Keratinocyte (primary cell): ENCODE data around the gene GPC5. TPM values are rescaled to one million over a fixed set of nuclear protein-coding genes. Genes with fewer than 3 reads are reported as not detected.

Experiments used
- DNase-seq: peaks from one replicate; pipeline ENCODE4 v3.0.0-alpha.2; 2011; ENCODE audit warnings: low read depth, missing footprints, low spot score
- FAIRE-seq: peaks from 2 replicates; lab custom pipeline; 2011; peaks lifted over from hg19 to GRCh38; lab: Jason Lieb, UNC
- H2AFZ ChIP-seq: 2 replicates; pipeline ENCODE4 v1.6.0; 2012; ENCODE audit warnings: low read length, control low read depth, inconsistent platforms; ENCODE audit not compliant: control insufficient read depth
- H3K27ac ChIP-seq: 2 replicates; pipeline ENCODE4 v1.5.1; 2011; ENCODE audit warnings: low read length; ENCODE audit not compliant: control insufficient read depth, insufficient read depth
- H3K27me3 ChIP-seq: 3 replicates; pipeline ENCODE4 v1.6.0; 2011; ENCODE audit warnings: low read length; ENCODE audit not compliant: control insufficient read depth, insufficient read depth; ENCODE audit errors: extremely low read depth
- H3K36me3 ChIP-seq, 2 experiments: 2 replicates in 1 of 2; 3 replicates in 1 of 2; pipeline ENCODE4 v1.5.1; 2011; ENCODE audit warnings: low read length in 2 of 2, mild to moderate bottlenecking in 1 of 2; ENCODE audit not compliant: control insufficient read depth in 2 of 2, insufficient read depth in 2 of 2; ENCODE audit errors: extremely low read depth in 1 of 2
- H3K4me1 ChIP-seq: 3 replicates; pipeline ENCODE4 v1.5.1; 2011; ENCODE audit warnings: low read length; ENCODE audit not compliant: control insufficient read depth, insufficient read depth; ENCODE audit errors: extremely low read depth
- H3K4me2 ChIP-seq: 3 replicates; pipeline ENCODE4 v1.6.0; 2011; ENCODE audit warnings: low read depth, low read length; ENCODE audit not compliant: control insufficient read depth, insufficient read depth; ENCODE audit errors: extremely low read depth
- H3K4me3 ChIP-seq, 3 experiments: fragments of 200-600 bp in 1 of 3; sonication (generic) in 1 of 3; 2 replicates in 2 of 3; 3 replicates in 1 of 3; pipeline ENCODE4 v1.5.1; 2011 to 2016; ENCODE audit warnings: low read length in 3 of 3, mild to moderate bottlenecking in 3 of 3, control low read depth in 2 of 3, inconsistent platforms in 1 of 3, low read depth in 1 of 3, mixed read lengths in 1 of 3, mixed run types in 1 of 3, moderate library complexity in 1 of 3; ENCODE audit not compliant: control insufficient read depth in 2 of 3, insufficient read depth in 2 of 3; ENCODE audit errors: extremely low read depth in 1 of 3
- H3K79me2 ChIP-seq: 2 replicates; pipeline ENCODE4 v1.6.0; 2012; ENCODE audit warnings: low read length; ENCODE audit not compliant: control insufficient read depth, insufficient read depth
- H3K9ac ChIP-seq: 3 replicates; pipeline ENCODE4 v1.6.0; 2011; ENCODE audit warnings: low read length; ENCODE audit not compliant: control insufficient read depth, insufficient read depth; ENCODE audit errors: extremely low read depth
- H3K9me1 ChIP-seq: 3 replicates; pipeline ENCODE4 v1.6.0; 2011; ENCODE audit warnings: low read length; ENCODE audit not compliant: control insufficient read depth, insufficient read depth; ENCODE audit errors: extremely low read depth
- H3K9me3 ChIP-seq: 2 replicates; pipeline ENCODE4 v1.5.1; 2012; ENCODE audit warnings: low read depth, low read length; ENCODE audit not compliant: control insufficient read depth
- H4K20me1 ChIP-seq: 3 replicates; pipeline ENCODE4 v1.6.0; 2011; ENCODE audit warnings: low read length; ENCODE audit not compliant: control insufficient read depth, insufficient read depth; ENCODE audit errors: extremely low read depth
- EZH2 ChIP-seq: IDR thresholded peaks from one replicate; pipeline ENCODE4 v1.6.1; 2012; ENCODE audit warnings: inconsistent platforms, mild to moderate bottlenecking, low read length, moderate library complexity
- dilution Hi-C: fragments of 300-500 bp; cut with MboI; formaldehyde crosslinking; loops from one replicate; pipeline ENCODE4 v1.7.0; 2020; ENCODE audit warnings: low sequenced_read_pairs; ENCODE audit not compliant: extremely low pct_ligation_motif_present
- polyA plus RNA-seq, 5 experiments: library from polyadenylated mRNA; depleted of rRNA in 3 of 5; stranded (reverse) in 3 of 5; stranded (forward) in 1 of 5; unstranded in 1 of 5; fragments of >200 nt; gene quantifications; 1 replicate in 1 of 5; 2 replicates in 3 of 5; 3 replicates in 1 of 5; pipeline versions ENCODE4 v1.2.1 to v1.2.3, GENCODE V29; 2011 to 2012; ENCODE audit warnings: missing spikeins in 2 of 5, low read depth in 1 of 5, low replicate concordance in 1 of 5
- TF ChIP-seq, protein P1 (sequence below), 3 experiments: IDR thresholded peaks in 1 of 3; conservative IDR thresholded peaks in 1 of 3; optimal IDR thresholded peaks in 1 of 3; 2 replicates in 2 of 3; 3 replicates in 1 of 3; pipeline versions ENCODE3 to v1.5.1; 2011; ENCODE audit warnings: low read length in 3 of 3, mild to moderate bottlenecking in 3 of 3, moderate library complexity in 2 of 3, control low read depth in 1 of 3, inconsistent platforms in 1 of 3; ENCODE audit not compliant: insufficient read depth in 2 of 3; ENCODE audit errors: extremely low read depth in 1 of 3

Gene GPC5
- polyA plus RNA-seq, 1 donor (not counting 4 experiments of a cell fraction or from before 2014, with no cell fraction given): 0.10 TPM

DNA sequence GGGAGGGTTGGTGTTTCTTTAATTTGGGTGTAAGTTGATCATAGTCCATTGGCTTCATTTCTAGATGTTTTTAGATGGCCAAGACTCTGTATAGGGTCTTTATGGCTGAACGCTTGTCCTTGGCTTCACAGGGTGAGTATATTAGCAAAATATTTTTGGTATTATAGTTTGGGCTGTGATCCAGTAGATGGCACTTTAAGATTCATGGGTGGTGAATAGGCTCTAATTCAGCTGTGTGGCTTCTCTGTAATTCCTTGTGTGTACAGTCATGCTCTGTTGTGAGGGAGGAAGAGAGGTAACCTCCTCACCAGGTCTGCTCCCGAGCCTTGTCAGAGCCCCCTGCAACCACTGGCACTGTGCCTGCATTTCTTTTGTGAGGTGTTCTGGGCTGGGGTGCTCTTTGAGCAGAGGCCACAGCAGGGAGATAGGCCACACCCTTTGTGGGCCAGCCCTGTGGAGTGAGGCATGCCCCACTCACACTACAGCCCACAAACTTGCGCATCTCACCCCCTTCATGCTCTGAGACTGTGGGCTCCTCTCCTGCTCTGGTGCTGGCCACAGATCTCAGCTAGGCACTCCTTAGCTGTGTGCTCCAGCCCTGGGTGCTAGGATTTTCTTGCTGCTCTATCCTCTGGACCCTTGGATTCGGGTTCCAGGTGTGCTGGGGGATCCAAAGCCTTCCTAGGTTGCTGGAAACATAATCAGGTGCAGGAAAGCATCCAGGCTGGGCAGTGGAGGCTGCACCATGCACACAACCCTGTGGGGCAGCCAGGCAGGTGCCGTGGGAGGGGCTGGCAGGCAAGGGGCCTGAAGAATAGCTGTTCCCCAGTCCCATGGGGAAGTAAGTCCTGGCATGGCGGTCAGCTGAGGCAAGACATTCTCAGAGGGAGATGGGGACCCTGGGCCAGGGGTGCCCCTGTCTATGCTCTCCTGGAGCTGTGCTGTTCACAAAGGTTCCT lies 193.9 kb downstream of the GPC5 start:
- H3K36me3 ChIP-seq: no peaks in the 10 kb centered on the region
- no peaks in the 10 kb centered on the region for H3K9me3 ChIP-seq
- no peak overlapping the region for H3K4me2 ChIP-seq
- no peak overlapping the region for H3K4me3 ChIP-seq
- no peak overlapping the region for H3K27ac ChIP-seq
- FAIRE-seq (no peak), DNase-seq (no peak)
- H3K79me2 ChIP-seq: no peaks in the 10 kb centered on the region
- H4K20me1 ChIP-seq: no peaks in the 10 kb centered on the region
- no peak overlapping the region for H3K9ac ChIP-seq
- no peak overlapping the region for H2AFZ ChIP-seq
- no peak for TF ChIP-seq EZH2
- TF ChIP-seq, protein P1, sequence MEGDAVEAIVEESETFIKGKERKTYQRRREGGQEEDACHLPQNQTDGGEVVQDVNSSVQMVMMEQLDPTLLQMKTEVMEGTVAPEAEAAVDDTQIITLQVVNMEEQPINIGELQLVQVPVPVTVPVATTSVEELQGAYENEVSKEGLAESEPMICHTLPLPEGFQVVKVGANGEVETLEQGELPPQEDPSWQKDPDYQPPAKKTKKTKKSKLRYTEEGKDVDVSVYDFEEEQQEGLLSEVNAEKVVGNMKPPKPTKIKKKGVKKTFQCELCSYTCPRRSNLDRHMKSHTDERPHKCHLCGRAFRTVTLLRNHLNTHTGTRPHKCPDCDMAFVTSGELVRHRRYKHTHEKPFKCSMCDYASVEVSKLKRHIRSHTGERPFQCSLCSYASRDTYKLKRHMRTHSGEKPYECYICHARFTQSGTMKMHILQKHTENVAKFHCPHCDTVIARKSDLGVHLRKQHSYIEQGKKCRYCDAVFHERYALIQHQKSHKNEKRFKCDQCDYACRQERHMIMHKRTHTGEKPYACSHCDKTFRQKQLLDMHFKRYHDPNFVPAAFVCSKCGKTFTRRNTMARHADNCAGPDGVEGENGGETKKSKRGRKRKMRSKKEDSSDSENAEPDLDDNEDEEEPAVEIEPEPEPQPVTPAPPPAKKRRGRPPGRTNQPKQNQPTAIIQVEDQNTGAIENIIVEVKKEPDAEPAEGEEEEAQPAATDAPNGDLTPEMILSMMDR (optimal IDR thresholded peaks at IDR 0.05 in 1 of 3, IDR thresholded peaks at IDR 0.05 in 1 of 3, conservative IDR thresholded peaks at IDR 0.05 in 1 of 3; ENCODE audit: extremely low read depth in 1 of 3, insufficient read depth in 2 of 3, low read length in 3 of 3): no peak
- H3K27me3 ChIP-seq: no peaks in the 10 kb centered on the region
- H3K9me1 ChIP-seq: no peaks in the 10 kb centered on the region
- H3K4me1 ChIP-seq: no peaks in the 10 kb centered on the region
- dilution Hi-C loops: no loop called here

DNA sequence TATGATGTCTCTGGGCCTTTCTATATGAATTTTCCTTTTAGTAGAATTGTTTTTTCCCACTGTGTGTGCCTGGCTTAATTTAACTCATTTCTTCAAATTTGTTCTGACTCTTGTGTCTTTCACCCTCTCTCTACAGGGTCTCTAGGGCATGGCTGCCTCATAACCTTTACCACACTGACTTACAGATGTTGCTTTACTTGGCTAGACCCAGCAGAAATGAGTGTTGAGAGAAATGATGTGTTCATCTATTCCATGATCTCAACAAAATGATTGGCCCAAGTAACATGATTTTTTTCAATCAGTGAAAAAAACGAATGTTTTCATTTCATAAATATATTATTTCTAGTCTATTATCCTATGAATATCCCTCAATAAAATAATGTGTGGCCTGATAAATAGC lies 195.0 kb downstream of the GPC5 start:
- TF ChIP-seq EZH2: no peak
- TF ChIP-seq, protein P1 (optimal IDR thresholded peaks at IDR 0.05 in 1 of 3, IDR thresholded peaks at IDR 0.05 in 1 of 3, conservative IDR thresholded peaks at IDR 0.05 in 1 of 3; ENCODE audit: extremely low read depth in 1 of 3, insufficient read depth in 2 of 3, low read length in 3 of 3): no peak
- no peaks in the 10 kb centered on the region for H3K27me3 ChIP-seq
- no peaks in the 10 kb centered on the region for H3K9me1 ChIP-seq
- H3K4me2 ChIP-seq: no peak overlapping the region
- no peak overlapping the region for H3K4me3 ChIP-seq
- FAIRE-seq: no peak
- H2AFZ ChIP-seq: no peak overlapping the region
- no peaks in the 10 kb centered on the region for H3K9me3 ChIP-seq
- no peak overlapping the region for H3K9ac ChIP-seq
- no peaks in the 10 kb centered on the region for H4K20me1 ChIP-seq
- H3K36me3 ChIP-seq: no peaks in the 10 kb centered on the region
- H3K79me2 ChIP-seq: no peaks in the 10 kb centered on the region
- no peaks in the 10 kb centered on the region for H3K4me1 ChIP-seq
- no peak overlapping the region for H3K27ac ChIP-seq
- DNase-seq: no peak
- dilution Hi-C loops: no loop called here
